Omental fat pad (tissue), 4 donors: ENCODE measurements around the gene TMEM97. TPM values are rescaled to one million over a fixed set of nuclear protein-coding genes. Genes with fewer than 3 reads are reported as not detected.

Experiments used
- ATAC-seq: fragments of 150-250 bp; one replicate; pipeline ENCODE4 v1.9.1; 2016; ENCODE audit warnings: mild to moderate bottlenecking, moderate library complexity; ENCODE audit not compliant: low FRiP score
- DNase-seq: peaks from one replicate; pipeline ENCODE4 v3.0.0-alpha.2; 2019; ENCODE audit warnings: low spot score
- total RNA-seq, 4 donors: library from RNA; depleted of rRNA; stranded (reverse); fragments of >200 nt; gene quantifications; one replicate each; pipeline ENCODE4 v1.1.0, GENCODE V29; 2016
- TF ChIP-seq, protein P1 (sequence below), 3 donors: fragments of 450-650 bp; IDR thresholded peaks; one replicate each; pipeline ENCODE4 v1.5.1; 2016 to 2017; ENCODE audit warnings: antibody characterized with exemption in 3 of 3, mild to moderate bottlenecking in 3 of 3, moderate library complexity in 2 of 3

Gene TMEM97
- total RNA-seq, 4 donors from 2014 or later, result 3.3 to 10.0 (median 5.1) TPM

- TF ChIP-seq, protein P1, sequence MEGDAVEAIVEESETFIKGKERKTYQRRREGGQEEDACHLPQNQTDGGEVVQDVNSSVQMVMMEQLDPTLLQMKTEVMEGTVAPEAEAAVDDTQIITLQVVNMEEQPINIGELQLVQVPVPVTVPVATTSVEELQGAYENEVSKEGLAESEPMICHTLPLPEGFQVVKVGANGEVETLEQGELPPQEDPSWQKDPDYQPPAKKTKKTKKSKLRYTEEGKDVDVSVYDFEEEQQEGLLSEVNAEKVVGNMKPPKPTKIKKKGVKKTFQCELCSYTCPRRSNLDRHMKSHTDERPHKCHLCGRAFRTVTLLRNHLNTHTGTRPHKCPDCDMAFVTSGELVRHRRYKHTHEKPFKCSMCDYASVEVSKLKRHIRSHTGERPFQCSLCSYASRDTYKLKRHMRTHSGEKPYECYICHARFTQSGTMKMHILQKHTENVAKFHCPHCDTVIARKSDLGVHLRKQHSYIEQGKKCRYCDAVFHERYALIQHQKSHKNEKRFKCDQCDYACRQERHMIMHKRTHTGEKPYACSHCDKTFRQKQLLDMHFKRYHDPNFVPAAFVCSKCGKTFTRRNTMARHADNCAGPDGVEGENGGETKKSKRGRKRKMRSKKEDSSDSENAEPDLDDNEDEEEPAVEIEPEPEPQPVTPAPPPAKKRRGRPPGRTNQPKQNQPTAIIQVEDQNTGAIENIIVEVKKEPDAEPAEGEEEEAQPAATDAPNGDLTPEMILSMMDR (IDR thresholded peaks at IDR 0.05), result no peak
- DNase-seq (no peak), ATAC-seq (no peak)
These were observed 6.2 kb downstream of the TMEM97 start for GRCh38 chr17:28325211-28325610.

DNA sequence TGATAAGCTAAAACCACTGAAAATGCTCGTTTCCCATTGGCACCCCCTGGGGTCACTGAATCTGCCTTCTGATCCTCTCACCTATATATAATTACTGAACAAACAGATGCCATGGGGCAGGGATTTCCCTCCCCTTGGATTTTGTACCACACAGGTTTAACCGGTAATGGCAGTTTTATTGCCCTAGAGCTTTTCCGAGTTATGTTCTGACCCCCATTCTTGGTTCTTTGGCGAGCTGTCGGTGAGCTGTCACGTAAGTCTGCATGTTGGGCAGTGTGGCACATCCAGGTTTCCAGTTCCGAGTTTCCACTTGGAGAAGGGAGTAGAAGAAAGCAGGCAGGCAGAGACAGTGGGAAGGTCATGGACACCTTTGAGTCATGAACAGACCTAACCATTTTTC lies 7.1 kb downstream of the TMEM97 start:
- no peak for DNase-seq
- TF ChIP-seq, protein P1 (IDR thresholded peaks at IDR 0.05), result no peak
- ATAC-seq, result no peak

DNA sequence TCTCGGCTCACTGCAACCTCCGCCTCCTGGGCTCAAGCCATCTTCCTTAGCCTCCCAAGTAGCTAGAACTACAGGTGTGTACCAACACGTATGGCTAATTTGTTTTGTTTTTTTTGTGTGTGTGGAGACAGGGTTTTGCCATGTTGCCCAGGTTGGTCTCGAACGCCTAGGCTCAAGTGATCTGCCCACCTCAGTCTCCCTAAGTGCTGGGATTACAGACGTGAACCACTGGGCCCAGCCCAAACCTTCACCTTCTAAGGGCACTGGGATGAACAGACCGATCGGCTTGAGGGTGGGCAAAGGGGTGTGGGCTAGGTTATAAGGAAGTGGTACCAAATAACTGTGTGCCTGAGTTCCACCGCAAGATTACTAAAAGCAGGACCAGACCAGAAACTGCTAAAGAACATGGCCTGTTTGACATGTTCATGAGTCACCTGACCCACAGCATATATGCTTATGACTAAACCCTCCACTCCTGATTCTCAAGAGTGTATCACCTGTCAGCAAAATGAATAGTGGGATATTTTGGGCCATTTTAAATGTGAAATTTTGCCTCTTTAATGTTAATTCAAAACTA lies 8.1 kb downstream of the TMEM97 start:
- TF ChIP-seq, protein P1 (IDR thresholded peaks at IDR 0.05), result no peak
- DNase-seq (no peak), ATAC-seq (no peak)

DNA sequence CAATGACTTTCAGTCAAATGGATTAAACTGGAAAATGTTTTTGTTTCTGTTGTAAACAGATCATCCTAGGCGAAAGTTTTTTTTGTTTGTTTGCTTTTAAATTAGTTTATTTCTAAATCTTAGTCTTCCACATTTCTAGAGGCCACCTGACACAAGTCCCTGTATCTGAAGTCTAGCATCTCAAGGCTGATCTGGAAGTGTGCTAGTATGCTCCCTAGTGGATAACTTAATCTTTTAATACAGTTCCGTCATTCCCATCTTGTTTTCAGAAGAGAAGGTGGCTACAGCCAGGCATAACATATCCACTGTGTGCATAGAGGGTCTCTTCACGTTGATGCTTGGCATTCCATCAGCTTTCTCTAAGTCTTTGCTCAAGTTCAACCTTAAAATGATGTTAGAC lies 8.7 kb downstream of the TMEM97 start:
- no peak for DNase-seq
- TF ChIP-seq, protein P1 (IDR thresholded peaks at IDR 0.05), result no peak
- ATAC-seq, result no peak

DNA sequence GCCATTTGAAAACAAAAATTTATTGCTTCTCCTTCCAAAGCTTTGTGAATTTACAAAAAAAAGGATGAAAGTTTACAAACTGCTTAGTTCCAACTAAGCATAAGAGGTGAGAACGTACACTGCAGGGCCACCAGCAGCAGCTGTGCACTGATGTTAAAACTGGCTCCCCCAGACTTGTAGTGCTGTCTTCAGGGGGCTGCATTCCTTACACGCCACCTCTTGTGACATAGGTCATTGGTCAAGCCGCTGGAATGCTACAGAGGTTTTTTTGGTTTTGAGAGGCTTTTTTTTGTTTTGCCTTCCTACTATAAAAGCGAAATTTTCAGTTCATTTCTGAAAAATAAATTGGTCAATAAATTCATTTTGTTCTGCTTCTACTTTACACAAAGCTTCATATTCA lies 9.3 kb downstream of the TMEM97 start:
- DNase-seq, result no peak
- TF ChIP-seq, protein P1 (IDR thresholded peaks at IDR 0.05), result no peak

DNA sequence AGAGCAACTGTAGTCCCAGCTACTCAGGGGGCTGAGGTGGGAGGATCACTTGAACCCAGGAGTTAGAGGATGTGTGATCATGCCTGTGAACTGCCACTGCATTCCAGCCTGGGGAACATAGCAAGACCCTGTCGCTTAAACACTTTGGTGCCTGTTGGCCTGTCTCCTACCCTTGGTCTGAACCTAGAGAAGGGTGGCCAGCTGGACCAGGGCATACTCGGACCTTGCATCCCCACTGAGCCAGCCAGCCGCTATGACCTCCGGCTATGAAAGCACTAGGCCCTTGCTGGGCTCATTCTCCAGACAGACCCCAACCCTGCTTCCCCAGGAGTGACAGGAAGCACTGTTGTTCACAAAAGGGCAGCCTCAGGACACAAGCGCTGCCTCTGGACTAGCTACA lies 11.7 kb downstream of the TMEM97 start:
- TF ChIP-seq, protein P1 (IDR thresholded peaks at IDR 0.05), result no peak
- DNase-seq (no peak), ATAC-seq (no peak)

More for the DNA sequence above, 9.3 kb downstream of the TMEM97 start:
- ATAC-seq, result no peak

DNA sequence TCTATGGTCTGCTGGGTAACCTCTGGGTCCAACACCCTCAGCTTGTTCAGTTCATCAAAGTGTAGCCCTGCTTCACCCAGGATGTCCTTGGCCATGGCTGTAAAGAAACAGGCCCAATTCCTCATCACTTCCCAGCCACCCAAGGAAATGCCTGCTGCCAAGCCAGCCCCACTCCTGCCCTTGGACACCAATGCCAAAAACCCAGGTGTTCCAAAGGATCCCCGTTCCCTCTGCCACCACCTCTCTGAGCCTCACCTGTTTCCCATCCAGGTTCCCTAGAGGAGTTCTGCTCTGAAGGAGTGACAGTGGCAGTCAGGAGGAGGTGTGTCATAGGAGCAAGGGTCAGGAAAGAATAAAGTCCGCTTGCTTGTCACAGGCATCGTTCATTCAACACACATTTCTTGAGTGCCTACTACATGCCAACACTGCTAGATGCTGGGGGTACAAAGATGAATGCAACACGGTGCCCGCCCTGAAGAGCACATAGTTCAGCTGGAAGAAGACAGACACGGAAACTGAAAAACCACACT lies 13.0 kb downstream of the TMEM97 start:
- TF ChIP-seq, protein P1 (IDR thresholded peaks at IDR 0.05), result no peak
- ATAC-seq, result no peak
- no peak for DNase-seq
